Suprapubic skin (tissue), 4 donors: ENCODE data around the gene YARS1.

Source experiments
- CTCF ChIP-seq, 2 donors: fragments of 200-600 bp in 1 of 2; fragments of 450-650 bp in 1 of 2; sonication (generic) in 1 of 2; IDR thresholded peaks; one replicate each; pipeline ENCODE4 v1.5.1; 2016 to 2019; ENCODE audit warnings: antibody characterized with exemption in 2 of 2, mild to moderate bottlenecking in 1 of 2, moderate library complexity in 1 of 2
- EP300 ChIP-seq: sonication (generic); formaldehyde crosslinking; IDR thresholded peaks from one replicate; pipeline ENCODE4 v1.6.1; 2017; ENCODE audit warnings: antibody characterized with exemption
- POLR2A ChIP-seq, 2 donors: fragments of 450-650 bp; IDR thresholded peaks; one replicate each; pipeline ENCODE4 v1.6.1; 2017; ENCODE audit warnings: antibody characterized with exemption in 2 of 2, mild to moderate bottlenecking in 2 of 2, moderate library complexity in 2 of 2
- POLR2AphosphoS5 ChIP-seq, 3 donors: sonication (generic); formaldehyde crosslinking; IDR thresholded peaks; one replicate each; pipeline ENCODE4 v1.6.1; 2017; ENCODE audit warnings: antibody characterized with exemption in 3 of 3

GRCh38 chr1:32779242-32779641, 37.9 kb downstream of the YARS1 start:
- no peak for TF ChIP-seq CTCF (IDR thresholded peaks at IDR 0.05)
- TF ChIP-seq POLR2A (IDR thresholded peaks at IDR 0.05): no peak
- no peak for TF ChIP-seq POLR2AphosphoS5 (IDR thresholded peaks at IDR 0.05)
- TF ChIP-seq EP300: no peak
